Femur (tissue), 1 donor: Measurements from ENCODE around the gene C8G.

Source experiments
- DNase-seq: peaks from one replicate; pipeline ENCODE4 v3.0.0-alpha.2; 2017

The C8G gene

DNA sequence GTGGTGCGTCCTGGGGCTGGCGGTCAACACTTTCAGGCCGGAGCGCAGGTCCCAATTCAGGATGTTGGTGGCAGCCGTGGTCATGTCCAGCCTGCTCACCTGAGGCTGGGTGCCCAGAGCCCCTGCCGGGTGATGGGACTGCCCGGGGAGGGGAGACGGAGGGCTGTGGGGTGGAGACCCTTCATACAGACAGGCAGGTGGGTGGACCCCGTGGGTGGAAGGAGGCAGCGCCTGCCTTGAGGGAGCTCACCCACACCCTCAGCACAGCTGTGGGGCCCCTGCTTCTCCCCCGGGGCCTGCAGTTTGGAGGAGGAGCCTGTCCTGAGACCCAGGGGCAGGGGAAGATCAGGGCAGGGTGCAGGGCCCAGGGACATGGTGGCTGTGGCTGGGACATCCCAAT, 25.3 kb downstream of the C8G start:
- no peak for DNase-seq

- DNase-seq = no peak
Observed at GRCh38 chr9:136971746-136972145, 26.7 kb downstream of the C8G start.

- no peak for DNase-seq
Observed at GRCh38 chr9:136972335-136972734, 27.3 kb downstream of the C8G start.

GRCh38 chr9:136972743-136973142, 27.7 kb downstream of the C8G start:
- DNase-seq = no peak

- DNase-seq = no peak
Observed at GRCh38 chr9:136973618-136974617, 28.9 kb downstream of the C8G start.

GRCh38 chr9:136974817-136975535, 29.9 kb downstream of the C8G start:
- DNase-seq = no peak

DNA sequence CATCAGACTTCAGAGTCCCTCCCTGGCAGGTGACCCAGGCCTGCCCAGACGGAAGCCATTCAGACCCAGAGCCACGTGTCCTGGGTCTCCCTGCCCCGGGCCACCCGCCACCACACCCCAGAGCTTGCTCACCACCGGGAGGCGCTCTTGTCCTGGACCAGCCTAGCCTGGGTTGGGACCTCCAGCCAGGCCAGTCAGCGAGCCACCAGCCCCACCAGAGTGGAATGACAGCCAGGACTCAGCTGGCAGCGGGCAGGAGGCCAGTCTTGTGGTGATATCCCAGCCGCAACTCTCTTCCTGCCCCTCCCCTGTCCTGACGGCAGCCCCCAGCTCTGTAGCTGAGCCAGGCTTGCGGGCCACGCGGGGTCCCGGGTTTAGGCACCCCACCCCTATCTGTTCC, 30.6 kb downstream of the C8G start:
- peak; percentile 74 for DNase-seq

DNA sequence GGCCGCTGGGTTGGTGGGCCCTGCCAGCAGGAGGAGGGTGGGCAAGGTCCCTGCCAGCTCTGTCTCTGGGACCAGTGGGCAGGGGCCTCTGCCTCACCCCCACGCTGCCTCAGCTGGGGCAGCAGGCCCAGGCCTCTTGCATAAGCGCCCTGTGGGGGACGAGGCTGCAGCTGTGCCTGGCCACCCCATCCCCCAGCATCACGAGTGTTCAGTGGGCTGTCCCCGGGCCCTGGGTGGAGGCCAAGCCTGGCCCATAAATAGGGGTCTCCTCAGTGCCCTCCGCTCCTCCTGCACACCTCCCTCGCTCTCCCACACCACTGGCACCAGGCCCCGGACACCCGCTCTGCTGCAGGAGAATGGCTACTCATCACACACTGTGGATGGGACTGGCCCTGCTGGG, 32.2 kb downstream of the C8G start, which contains the start of gene PTGDS:
TSS of gene PTGDS (plus strand) at position 282 of the 400 bp plus-strand sequence. CDS start at position 357, 75 bp downstream.
- no peak for DNase-seq

DNA sequence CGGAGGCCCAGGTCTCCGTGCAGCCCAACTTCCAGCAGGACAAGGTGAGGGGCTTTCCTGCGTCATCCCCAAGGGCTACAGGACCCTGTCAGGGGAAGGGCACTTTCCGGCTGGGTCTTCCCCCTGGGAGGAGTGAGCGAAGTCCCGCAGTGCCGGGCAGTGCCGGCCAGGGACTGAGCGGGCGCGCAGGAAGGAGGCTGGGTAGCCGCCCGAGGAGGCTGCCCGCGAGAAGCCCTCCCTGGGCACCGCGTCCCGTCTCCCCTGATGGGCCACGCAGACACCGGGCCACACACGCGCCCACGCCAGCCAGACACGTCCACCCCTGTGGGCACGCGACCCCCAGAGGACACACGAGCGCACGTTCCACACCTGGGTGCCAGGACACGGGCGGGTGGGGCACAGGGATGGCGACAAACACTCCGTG, 32.6 kb downstream of the C8G start:
- no peak for DNase-seq

- DNase-seq = peak; percentile 72
Observed at GRCh38 chr9:136978073-136978864, 33.2 kb downstream of the C8G start.

GRCh38 chr9:136978865-136979544, 34.0 kb downstream of the C8G start:
- DNase-seq = no peak

DNA sequence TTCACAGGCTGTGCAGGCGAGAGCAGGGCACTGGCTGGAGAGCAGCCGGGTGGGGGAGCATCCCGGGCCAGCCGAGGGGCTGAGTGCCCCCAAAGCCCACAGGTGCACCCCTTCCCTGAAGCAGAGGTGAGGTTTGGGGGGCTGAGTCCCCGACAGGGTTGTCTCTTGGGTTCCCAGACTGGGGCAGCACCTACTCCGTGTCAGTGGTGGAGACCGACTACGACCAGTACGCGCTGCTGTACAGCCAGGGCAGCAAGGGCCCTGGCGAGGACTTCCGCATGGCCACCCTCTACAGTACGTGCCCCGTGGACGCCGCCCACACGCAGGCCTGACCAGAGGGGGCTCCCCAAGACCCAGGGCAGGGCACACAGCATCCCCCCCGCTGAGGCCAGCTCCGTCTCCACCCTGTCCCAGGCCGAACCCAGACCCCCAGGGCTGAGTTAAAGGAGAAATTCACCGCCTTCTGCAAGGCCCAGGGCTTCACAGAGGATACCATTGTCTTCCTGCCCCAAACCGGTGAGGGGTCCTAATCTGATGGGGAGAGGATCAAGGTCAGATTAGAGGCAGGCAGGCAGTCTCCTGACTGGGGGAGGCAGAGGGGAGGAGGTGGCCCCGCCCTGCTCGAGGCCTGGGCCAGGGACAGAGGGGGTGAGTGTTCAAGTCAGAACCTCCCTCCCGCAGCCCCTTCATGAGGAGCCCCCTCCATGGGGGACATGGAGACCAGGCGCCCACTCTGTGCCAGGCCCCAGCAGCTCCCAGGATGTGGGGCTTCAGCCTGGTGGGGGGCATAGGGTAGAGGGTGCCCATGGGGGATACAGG, 34.9 kb downstream of the C8G start:
- no peak for DNase-seq

DNA sequence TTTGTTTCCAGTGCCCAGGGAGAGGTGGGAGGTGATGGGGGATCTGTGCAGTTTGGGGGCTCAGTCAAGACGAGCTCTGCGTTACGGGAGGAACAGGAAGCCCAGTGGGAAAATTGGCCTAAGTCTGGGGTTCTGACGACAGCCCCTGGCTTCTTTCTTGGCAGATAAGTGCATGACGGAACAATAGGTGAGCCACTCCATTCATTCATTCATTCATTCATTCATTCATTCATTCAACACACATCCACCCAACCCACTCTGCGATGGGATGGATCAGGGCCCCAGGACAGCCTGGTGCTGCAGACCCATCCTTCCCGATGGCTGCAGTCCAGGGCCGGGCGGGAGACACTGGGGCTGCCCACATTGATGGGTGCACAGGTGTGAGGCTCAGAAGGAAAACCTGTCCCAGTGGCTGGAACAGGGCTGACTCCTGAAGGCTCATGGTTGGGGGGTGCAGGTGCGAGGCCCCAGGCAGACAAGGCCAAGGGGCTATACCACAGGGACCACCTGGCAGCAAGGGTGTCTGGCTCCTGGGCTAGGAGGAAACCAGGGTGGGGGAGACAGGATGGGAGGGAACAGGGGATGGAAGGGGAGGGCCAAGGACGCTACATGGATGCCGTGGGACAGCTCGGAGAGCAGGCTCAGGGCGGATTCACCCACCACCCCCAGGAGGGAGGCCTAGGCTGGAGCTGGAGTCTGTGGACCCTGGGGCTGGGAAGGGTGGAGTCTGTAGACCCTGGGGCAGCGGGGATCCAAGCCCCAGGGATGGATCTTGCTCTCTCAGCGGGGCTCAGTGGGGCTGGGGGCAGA, 35.8 kb downstream of the C8G start:
- DNase-seq = no peak

DNA sequence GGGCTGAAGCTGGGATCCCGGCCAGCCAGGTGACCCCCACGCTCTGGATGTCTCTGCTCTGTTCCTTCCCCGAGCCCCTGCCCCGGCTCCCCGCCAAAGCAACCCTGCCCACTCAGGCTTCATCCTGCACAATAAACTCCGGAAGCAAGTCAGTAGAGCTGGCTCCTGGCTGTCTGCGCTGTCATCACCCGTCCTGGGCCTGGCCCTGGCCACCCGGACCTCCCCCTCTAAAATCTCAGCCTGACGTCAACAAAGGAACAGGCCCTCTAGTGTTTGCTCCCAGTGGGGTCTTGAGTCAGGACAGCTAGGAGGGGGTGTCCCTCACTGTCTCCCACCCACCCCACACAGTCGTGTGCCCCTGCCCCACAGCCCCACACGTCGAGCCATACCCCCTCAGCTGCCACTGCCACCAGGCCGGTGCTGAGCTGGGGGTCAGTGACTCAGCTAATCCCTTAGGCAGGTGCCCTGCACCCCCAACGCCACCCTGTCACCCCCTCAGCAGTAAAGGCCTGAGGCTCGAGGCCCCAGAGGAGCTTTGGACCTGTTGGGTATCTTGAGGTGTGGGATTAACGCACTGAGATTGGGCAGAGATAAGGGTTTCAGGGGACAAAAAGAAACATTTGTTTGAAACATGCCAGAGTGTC, 36.7 kb downstream of the C8G start:
- no peak for DNase-seq

DNA sequence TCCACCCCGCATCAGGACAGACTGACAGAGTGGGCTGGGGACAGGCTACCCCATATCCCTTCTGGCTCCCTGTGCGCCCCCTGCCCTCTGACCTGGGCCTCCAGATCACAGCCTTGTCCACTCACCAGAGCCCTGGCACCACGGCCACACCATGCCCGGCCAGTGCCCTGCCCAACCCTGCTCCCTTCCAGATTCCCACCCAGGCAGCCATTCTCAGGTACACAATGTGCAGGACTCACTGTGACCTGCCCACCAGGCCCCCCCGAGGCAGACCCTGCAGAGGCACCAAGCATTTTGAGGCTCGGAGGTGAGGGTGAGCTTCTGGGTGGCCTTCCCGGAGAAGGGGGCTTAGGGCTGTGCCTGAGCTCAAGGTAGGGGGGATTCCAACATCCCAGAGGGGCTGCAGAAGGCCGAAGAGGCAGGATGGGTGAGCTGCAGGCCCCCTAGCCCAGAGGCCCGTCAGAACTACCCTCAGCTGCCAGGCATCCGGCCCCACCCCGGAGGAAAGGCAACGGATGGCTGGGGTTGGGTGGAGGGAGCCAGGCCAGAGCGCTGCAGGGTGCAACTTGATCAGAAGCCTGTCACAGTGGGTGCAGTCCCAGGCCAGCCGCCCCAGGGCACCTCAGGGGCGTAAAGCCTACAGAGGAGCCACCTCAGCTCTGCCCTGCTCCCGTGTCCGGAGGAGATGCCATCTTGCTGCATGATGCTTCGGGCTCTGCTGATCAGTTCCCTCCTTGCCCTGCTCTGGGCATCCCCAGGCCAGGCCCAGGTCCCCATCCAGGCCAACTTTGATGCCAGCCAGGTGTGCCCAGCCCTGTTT, 37.4 kb downstream of the C8G start, which contains the start of gene LCNL1:
TSS of gene LCNL1 (plus strand) at position 762 of the 820 bp plus-strand sequence. CDS start 594 bp downstream, outside the sequence.
- peak; percentile 18 for DNase-seq

DNA sequence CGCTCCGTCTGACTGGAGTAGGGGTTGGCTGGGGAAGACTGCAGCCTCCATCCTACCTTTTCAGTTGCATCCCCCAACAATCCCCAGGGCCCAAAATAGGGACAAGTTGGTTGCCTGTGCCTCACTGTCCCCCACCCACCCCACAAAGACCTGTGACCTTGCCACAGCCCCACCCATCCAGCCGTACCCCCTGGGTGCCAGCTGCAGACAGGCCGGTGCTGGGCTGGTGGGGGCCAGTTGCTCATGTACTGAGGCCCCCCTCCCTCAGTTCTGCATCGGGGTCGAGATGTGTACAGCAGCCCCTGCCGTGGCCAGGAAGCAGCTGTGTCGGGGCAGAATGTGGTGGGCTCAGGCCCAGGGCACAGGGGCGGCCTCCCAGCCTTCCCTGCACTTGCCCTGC, 38.1 kb downstream of the C8G start:
- DNase-seq = no peak

DNA sequence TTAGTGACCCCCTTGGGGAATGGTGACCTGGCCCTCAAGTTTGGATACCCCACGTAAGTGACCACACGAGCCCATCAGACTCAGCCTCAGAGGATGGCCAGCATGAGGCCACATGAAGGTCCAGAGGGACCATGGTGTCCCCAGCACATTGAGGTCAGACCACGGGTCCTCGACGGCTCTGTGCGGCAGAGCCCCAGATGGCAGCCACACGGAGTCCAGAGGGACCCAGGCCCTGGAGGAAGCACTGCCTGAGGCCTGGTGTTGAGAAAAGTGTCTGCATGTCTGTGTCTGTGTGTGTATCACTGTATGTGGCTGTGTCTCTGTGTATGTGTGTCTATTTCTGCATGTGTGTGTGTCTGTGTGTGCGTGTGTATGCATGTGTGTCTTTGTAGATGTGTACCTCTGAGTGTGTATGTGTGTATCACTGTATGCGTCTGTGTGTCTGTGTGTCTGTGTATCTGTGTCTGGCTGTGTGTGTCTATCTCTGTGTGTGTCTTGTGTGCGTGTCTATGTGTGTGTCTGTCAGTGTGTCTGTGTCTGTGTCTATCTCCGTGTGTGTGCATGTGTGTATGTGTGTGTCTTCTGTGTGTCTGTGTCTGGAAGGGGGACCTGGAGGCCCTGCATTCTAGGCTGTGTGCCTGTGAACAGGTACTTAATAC, 38.7 kb downstream of the C8G start:
- DNase-seq = no peak

DNA sequence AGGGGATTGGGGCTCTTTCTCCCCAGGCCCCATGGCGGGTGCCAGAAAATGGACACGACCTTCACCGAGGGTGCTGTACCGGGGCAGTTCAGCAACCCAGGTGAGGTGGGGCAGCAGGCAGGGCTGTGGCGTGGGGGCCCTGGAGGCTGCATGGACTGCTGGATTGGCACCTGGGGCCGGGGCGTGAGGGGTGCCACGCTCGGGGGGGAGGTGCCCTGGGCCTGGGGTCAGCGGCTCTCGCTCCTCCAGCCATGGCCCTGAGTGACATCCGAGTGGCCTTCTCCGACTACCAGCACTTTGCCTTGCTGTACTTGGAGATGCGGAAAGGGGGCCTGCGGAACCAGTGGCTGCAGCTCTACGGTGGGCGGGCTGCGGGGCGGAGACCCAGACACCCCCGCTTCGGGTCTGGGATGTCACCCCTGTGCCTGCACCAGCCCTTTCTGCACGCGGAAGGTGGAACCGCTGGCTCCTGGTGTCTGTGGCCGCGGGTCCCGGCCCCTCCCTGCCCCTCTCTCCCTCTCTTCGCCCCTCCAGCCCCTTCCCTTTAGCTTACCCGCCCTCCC, 39.5 kb downstream of the C8G start:
- DNase-seq = no peak
